NCI-H774 (cell line): Measurements from ENCODE around the gene ATP5F1B.
"Not testable (repeated sequence)": the region's sequence is repeated elsewhere in the genome, so short reads cannot be mapped to it uniquely, and the experiment has no call there.

Experiments used
- DNase-seq: peaks from one replicate; lab custom pipeline; 2025; lab: John Stamatoyannopoulos, UW

ATP5F1B gene

DNA sequence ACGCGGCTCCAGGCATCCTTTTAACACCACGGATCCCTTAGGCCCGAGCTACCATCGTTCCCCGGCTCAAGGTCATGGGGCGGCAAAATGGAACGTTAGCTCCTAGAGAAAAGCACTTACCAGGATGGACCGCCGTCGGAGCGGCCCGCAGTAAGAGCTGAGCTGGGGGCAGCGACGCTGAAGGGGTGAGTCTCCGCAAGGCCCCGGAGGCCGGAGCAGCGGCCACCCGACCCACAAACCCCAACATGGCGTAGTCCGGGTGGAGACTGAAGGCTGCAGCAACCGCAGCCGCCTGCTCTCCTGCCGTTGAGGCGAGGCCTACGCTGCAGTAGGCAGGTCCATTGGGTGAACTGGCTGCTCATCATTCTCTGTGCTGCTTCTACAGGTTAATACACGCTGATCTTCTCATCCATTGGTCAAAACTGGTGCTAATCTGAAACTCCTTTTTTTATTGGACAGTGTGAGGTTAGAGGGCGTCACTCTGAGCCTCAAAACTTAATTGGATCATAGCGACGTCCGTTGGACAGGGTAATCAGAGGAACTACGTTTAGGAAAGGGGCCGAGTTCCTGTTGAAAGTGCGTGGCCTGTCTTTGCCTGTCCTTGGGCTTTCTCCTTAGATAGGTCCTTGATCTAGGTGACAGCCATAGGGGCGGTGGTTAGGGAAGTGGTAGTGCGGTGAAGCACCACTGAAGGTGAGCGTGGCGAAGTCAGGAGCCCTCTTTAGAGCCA is at the start of gene ATP5F1B:
Gene ATP5F1B (minus strand): TSS at position 268 of the 730 bp plus-strand sequence. CDS start 21 bp downstream, at position 247.
- peak; percentile 100 for DNase-seq

DNA sequence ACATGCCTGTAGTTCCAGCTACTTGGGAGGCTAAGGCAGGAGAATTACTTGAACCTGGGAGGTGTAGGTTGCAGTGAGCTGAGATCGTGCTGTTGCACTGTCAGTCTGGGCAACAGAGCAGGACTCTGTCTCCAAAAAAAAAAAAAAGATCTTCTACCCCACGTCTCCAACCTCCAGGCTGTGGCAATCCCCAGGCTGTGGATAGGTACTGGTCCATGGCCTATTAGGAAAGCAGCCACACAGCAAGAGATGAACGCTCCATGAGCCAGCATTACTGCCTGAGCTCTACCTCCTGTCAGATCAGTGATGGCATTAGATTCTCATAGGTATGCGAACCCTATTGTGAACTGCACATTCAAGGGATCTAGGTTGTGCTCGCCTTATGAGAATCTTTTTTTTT is 48.4 kb upstream of the ATP5F1B start:
- no peak for DNase-seq

DNA sequence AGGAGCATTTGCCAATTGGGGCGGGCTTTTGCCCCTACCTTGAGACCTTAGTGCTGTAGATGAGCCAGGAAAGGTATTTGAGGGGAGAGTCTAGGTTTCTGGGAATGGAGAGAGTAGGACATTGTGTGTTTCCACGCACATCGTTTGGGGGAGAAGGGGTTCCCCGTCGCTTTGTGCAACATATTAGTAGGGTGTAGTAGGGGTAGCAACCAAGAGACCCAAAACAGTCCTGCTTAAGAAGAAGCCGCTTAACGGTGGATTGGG is 43.0 kb upstream of the ATP5F1B start:
- DNase-seq: no peak

DNA sequence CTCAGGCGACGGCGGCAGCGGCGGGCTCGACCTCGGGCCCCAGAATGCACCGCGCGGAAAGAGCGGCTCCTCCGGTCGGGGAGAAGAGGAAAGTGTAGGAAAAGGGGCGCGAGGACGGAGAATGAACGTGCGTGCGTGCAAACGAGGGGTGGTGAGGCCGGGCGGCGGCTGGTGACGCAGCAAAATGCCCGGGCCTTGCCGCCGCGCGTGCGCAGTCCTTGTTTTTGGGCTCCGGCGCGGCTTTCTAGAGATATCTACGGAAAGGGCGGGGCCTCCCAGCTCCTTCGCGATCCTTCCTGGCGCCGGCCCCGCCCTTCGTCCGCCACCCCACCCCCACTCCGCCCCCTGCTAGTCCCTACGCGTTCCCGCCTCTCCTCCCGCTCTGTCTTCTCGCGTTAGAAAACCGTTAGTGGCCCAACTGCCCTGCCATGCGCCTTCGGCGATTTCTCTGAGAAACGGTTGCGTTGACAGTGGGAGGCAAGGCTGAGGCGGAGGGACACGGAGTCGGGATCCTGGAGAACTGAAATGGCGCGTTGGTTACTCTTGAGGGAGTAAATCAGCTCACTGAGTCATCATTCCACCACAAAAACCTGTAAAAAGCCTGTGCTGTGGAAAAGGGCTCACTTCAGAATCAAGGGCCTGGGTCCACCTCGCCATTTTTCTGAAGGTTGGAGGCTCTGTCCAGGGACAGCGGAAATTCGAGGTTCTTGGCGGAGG is 42.5 kb upstream of the ATP5F1B start, which contains the start of gene PTGES3:
Gene PTGES3 (minus strand): TSS at position 156 of the 717 bp plus-strand sequence. CDS start 285 bp downstream, outside the sequence.
- DNase-seq: peak; percentile 99

DNA sequence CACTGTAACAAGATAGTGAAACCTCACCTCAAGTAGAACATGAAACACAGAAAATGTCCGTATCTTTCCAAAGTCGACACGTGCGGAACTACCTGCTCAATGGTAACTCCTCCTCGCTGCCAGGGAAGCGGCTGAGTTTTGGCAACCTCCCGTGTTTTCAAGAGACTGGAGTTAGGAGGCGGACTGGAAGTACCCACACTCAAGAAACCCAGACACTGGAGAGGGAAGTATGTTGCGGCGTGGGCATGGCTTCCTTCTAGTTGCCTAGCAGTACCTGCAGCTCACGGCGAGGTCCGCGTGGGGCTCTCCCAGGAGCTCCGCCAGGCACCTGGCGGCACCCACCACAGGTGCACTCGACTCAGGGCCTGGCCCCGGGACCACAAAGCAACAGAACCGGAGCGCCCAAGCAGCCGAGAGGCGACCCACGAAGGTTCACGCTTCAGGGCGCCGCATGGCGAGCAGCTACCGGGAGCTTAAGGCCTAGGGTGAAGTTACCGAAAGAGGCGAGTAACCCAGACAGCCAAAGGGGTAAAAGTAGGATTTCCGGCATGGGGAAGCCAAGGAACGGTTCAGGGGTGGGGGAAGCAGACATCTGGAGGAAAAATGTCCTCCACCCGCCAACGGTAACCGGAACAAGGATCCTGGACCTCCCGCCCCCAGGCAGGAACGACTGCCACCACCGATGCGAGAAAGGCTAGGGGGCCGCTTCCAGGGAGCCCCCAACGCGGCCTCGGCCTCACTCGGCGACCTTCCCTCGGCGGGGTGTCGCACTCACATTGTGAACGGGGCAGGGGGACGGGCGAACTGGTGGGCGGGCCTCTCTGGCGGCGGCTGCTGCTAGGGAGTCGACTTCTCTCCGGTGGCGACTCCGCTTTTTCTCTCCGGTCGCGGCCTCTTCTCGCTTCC is 41.7 kb upstream of the ATP5F1B start:
- peak; percentile 55 for DNase-seq

DNA sequence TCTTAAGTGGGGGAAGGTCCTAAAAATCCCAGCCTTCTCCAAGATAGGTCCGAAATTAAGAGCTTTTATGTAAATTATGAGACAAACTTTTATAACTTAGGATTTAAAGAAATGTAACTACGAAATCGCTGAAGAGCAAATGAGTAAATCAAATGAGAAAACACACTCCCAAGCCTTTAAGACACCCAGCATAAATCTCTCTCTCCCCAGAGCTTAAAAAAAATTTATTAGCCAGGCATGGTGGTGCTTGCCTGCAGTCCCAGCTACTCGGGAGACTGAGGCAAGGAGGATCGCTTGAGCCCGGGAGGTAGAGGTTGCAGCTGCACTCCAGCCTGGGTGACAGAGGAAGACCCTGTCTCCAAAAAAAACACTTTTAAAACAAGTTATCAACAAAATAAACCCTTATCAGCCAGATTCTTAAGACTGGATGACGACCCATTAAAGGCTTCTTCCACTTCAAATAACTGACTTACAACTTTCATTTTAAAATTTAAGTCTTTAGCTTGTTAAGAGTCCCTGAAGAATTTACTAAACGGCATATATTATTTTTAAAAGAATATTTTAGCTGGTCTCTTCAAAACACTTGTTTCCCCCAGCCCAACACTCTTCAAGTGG is 39.1 kb upstream of the ATP5F1B start:
- no peak for DNase-seq

DNA sequence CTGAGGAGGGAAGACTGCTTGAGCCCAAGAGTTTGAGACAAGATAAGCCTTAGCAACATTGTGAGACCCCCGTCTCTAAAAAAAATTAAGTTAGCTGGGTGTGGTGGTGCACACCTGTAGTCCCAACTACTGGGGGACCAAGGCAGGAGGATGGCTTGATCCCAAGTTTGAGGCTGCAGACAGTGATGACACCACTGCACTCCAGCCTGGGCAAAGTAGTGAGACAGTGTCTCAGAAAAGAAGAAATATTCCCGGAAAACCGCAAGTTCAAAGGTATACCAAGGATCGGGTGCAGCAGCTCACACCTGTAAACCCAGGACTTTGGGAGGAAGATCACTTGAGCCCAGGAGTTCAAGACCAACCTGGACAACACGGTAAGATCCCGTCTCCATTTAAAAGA is 36.5 kb upstream of the ATP5F1B start:
- no peak for DNase-seq

DNA sequence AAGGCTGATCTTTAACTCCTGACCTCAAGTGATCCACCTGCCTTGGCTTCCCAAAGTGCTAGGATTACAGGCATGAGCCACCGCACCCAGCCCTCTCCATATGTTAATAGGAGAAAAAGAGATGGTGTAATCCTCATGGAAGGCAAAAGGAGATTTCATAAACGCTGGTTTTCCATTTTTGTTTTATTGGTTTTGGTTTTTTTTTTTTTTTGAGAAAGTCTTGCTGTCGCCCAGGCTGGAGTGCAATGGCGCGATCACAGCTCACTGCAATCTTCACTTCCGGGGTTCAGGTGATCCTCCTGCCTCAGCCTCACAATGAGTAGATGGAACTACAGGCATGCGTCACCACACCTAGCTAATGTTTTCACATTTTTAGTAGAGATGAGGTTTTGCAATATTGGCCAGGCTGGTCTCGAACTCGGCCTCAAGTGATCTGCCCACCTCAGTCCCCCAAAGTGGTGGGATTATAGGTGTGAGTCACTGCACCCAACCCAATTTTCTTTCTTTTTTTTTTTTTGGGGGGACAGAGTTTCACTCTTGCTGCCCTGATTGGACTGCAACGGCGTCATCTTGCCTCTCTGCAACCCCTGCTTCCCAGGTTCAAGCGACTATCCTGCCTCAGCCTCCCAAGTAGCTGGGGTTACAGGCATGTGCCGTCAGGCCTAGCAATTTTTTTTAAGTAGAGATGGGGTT is 34.2 kb upstream of the ATP5F1B start:
- DNase-seq: no peak

DNA sequence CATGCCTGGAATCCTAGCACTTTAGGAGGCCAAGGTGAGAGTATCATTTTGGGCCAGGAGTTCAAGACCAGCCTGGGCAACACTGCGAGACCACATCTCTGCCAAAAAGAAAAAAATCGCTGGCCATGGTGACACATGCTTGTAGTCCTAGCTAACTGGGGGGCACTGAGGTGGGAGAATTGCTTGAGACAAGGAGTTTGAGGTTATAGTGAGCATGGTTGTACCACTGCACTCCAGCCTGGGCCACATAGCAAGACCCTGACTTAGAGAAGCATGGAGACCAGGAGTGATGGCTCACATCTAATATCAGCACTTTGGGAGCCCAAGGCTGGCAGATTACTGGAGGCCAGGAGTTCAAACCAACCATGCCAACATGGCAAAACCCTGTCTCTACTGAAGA is 33.1 kb upstream of the ATP5F1B start:
- DNase-seq: no peak

DNA sequence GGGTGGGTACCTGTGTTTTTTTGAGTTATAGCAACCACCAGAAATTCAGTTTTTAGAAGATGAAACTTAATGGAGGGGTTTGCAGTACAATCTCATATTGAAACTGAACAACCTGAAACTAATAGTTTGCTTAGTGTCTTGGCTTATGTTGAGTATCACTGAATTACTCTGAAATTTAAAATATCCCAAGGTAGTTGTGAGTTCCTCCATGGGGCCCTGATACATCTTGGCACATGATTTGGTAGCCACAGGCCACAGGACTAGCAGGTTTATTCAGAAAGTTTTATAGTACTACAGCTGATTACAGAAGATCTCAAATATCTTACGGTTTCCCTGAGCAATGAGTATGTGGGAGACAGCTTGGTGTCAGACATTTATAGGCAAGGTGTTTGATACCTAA is 31.9 kb upstream of the ATP5F1B start:
- no peak for DNase-seq

DNA sequence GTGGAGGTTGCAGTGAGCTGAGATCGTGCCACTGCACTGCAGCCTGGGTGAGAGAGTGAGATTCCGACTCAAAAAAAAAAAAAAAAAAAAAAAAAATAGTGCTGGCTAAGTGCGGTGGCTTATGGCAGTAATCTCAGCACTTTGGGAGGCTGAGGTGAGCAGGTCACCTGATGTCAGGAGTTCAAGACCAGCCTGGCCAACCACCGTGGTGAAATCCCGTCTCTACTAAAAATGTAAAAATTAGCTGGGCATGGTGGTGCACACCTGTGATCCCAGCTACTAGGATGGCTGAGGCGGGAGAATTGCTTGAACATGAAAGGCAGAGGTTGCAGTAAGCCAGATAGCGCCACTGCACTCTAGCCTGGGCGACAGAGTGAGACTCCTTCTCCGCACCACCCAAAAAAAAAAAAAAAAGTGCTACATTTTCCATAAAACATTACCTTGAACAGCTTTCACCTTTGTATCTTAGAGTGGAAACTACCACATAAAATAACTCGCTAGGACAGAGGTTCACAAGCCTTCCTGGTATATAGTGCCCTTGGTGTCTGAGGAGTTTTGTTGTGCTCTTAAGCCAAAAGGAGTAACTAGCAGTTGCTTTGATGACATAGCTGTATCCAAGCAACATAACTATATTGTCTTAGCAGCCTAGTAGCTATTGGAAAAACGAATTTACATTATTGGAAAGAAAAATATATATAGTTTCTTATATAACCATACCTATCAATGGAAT is 31.2 kb upstream of the ATP5F1B start:
- no peak for DNase-seq

DNA sequence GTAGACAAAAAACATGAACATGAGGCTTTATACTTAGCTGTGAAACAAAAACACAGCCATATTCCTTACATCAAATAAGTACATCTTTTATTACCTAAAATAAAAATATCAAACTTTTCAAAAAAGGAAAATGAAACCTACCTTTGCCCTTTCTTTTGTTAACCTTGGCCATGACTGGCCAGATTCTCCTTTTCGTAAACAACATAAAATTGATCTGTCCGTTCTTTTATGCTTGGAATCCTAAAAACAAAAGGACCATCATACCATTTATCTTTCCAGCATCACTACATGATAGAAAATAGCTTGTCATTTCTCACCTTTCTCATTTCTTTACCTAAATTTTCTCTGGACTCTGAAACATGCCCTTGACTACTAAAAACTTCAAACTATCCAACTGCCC is 25.8 kb upstream of the ATP5F1B start:
- DNase-seq: no peak

DNA sequence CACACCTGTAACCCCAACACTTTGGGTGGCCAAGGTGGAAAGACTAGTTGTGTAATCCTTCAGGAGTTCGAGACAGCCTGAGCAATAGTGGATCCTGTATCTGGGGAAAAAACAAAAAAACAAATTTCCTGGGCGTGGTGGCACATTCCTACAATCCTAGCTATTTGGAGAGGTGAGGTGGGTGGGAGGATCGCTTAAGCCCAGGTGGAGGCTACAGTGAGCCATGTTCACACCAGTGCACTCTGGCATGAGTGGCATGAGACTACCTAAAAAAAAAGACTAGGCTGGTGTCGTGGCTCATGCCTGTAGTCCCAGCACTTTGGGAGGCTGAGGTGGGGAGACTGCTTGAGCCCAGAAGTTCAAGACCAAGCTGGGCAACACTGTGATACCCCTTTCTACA is 25.1 kb upstream of the ATP5F1B start:
- no peak for DNase-seq

DNA sequence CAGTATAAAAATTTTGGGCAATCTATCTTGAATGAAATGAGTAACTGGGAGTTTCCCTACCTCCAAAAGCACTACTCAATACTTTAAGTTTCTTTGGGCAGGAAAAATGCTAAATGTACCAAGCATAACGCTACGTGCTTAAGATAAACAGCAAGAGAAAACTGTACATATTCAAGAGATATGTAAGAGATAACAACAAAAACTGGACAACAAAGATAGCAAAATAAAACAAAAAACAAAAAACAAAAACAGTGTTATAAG is 22.3 kb upstream of the ATP5F1B start:
- DNase-seq: no peak

DNA sequence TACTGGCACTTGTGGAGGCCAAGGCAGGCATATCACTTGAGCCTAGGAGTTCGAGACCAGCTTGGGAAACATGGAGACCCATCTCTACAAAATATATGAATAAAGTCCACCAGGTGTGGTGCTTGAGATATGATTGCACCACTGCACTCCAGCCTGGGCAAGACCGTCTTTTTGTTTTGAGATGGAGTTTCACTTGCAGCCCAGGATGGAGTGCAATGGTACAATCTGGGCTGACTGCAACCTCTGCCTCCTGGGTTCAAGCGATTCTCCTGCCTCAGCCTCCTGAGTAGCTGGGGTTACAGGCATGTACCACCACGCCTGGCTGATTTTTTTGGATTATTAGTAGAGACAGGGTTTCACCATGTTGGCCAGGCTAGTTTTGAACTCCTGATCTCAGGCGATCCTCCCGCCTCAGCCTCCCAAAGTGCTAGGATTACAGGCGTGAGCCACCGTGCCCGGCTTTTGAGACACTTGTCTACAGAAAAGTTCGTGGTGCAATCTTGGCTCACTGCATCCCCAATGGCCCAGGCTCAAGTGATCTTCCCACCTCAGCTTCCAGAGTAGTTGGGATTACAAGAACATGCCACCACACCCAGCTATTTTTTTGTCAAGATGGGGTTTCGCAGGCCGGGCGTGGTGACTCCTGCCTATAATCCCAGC is 16.3 kb upstream of the ATP5F1B start:
- DNase-seq: no peak

DNA sequence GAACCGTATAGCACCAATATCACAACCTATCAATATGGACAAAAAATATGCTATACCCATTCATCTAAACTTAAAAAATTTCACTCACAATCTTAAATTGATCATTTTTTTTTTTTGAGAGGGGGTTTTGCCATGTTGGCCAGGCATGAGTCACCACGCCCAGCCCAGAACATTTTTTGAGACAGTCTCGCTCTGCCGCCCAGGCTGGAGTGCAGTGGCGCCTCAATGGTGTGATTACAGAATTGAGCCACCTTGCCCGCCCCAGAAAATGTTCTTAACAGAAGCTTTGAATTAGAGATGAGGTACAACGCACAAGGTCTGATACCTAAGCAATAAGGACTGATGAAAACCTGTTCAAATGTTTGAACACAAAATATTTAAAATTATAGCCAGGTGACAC is 15.8 kb upstream of the ATP5F1B start:
- DNase-seq: no peak

DNA sequence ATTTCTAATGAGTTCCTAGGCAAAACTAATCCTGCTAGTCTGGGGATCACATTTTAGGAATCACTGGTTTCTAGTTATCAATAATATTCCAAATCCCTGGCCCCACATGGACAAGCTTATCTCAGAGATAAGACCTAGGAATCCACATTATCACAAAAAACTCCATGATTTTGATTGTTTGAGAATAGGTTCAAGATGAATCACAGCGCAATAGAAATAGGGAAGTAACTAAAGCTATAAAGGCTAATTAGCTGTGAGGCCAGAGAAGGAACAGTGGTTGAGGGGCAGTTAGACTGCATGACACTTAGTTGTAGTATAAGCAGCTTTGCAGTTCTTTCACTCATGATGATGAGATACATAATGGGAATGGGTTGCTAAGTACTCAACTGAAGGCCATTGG is 13.1 kb upstream of the ATP5F1B start:
- DNase-seq: no peak

DNA sequence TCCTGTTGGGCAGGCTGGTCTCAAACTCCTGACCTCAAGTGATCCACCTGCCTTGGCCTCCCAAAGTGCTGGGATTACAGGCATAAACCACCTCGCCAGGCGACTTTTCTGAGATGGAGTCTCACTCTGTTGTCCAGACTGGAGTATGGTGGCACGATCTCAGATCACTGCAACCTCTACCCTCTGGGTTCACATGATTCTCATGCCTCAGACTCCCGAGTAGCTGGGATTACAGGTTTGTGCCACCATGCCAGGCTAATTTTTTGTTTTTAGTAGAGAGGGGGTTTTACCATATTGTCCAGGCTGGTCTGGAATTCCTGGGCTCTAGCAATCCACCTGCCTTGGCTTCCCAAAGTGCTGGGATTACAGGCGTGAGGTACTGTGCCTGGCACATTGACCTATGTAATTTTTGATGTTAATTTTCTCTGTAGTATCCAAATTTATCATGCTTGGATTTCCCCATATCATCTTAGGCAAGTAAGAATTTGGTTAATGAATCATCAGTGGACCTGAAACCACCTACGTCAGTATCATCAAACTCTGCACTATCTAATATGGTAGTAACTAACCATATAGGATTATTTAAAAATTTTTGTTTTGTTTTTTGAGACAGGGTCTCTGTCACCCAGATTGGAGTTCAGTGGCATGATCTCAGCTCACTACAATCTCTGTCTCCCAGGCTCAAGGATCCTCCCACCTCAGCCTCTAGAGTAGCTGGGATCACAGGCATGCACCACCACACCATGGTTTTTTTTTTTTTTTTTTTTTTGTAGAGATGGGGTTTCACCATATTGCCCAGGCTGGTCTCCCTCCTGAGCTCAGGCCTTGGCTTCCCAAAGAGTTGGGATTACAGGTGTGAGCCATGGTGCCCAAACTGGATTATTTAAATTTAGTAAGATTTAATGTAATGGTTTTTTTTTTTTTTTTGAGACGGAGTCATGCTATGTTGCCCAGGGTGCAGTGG is 11.9 kb upstream of the ATP5F1B start:
- DNase-seq: no peak

DNA sequence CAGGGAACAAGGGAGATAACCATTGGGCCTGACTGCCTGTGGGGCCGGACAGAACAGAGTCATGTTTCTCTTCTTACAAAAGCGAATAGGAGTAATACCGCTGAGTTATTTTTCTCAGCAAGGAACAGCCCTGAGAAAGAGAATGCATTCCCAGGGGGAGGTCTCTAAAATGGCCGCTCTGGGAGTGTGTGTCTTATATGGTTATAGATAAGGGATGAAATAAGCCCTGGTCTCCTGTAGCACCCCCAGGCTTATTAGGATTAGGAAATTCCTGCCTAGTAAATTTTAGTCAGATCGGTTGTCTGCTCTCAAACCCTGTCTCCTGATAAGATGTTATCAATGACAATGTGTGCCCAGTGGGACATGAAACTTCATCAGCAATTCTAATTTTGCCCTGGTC is 8.0 kb upstream of the ATP5F1B start:
- not testable (repeated sequence) for DNase-seq

DNA sequence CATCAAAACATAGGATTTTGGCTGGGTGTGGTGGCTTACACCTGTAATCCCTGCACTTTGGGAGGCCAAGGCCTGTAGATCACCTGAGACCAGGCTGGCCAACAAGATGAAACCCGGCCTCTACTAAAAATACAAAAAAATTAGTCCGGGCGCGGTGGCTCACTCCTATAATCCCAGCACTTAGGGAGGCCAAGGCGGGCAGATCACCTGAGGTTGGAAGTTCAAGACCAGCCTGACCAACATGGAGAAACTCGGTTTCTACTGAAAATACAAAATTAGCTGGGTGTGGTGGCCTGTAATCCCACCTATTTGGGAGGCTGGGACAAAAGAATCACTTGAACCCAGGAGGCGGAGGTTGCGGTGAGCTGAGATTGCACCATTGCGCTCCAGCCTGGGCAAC is 2.2 kb upstream of the ATP5F1B start:
- DNase-seq: not testable (repeated sequence)
